ENCODE data around the gene GRIA2.

Gene GRIA2

DNA sequence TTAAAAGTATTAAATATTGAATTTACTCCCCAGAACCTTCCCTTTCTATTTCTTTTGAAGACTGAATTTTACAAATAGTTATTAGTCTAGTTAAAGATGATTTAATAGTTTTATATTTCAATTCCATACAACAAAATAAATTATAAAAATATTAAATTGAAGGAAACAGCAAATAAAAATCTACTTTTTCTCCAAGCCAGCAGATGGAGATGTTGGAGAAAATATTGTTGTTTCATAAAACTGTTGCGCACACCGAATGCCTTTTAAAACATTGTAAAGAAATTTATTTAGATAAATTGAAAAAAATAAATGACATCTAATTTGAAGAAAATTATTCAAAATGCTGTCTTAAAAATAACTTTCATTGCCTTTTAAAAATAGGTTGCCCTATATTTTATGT lies 5.5 kb downstream of the GRIA2 start:
- POLR2A ChIA-PET: no interaction called here
- TF ChIP-seq, protein P1, sequence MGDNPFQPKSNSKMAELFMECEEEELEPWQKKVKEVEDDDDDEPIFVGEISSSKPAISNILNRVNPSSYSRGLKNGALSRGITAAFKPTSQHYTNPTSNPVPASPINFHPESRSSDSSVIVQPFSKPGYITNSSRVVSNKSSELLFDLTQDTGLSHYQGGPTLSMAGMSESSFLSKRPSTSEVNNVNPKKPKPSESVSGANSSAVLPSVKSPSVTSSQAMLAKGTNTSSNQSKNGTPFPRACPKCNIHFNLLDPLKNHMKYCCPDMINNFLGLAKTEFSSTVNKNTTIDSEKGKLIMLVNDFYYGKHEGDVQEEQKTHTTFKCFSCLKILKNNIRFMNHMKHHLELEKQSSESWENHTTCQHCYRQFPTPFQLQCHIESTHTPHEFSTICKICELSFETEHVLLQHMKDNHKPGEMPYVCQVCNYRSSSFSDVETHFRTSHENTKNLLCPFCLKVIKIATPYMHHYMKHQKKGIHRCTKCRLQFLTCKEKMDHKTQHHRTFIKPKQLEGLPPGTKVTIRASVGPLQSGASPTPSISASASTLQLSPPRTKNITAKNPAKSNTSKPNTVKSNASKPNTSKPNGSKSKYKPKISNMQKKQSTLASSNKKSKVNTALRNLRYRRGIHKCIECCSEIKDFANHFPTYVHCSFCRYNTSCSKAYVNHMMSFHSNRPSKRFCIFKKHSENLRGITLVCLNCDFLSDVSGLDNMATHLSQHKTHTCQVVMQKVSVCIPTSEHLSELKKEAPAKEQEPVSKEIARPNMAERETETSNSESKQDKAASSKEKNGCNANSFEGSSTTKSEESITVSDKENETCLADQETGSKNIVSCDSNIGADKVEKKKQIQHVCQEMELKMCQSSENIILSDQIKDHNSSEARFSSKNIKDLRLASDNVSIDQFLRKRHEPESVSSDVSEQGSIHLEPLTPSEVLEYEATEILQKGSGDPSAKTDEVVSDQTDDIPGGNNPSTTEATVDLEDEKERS (tag by site-specific recombination; IDR thresholded peaks at IDR 0.05): no peak
- TF ChIP-seq ZNF791 (tag by site-specific recombination; IDR thresholded peaks at IDR 0.05) (no peak), ZNF335 (tag by site-specific recombination; conservative IDR thresholded peaks at IDR 0.05) (no peak), ZNF223 (tag by site-specific recombination; IDR thresholded peaks at IDR 0.05) (no peak), MEIS1 (CRISPR knock-in tag; IDR thresholded peaks at IDR 0.05; ENCODE audit: borderline replicate concordance) (no peak), ZSCAN23 (tag by site-specific recombination; IDR thresholded peaks at IDR 0.05) (no peak), HOXA7 (CRISPR knock-in tag; IDR thresholded peaks at IDR 0.05; ENCODE audit: borderline replicate concordance) (no peak), ZNF155 (tag by site-specific recombination; IDR thresholded peaks at IDR 0.05) (no peak)
- Histone ChIP-seq H3K9me3 (ENCODE audit: control insufficient read depth, insufficient read depth, low read depth, low read length) (no peaks in the 10 kb centered on the region), H3K36me3 (ENCODE audit: control insufficient read depth in 2 of 2, insufficient read depth in 1 of 2, low read length in 2 of 2) (no peaks in the 10 kb centered on the region), H3K4me1 (ENCODE audit: control insufficient read depth, insufficient read depth, low read length) (no peaks in the 10 kb centered on the region; the same call in 1 of the 2 replicates), H3K27ac (ENCODE audit: extremely low read depth, low read depth, low read length) (no peak overlapping the region), H3K4me3 (ENCODE audit: low read depth, low read length) (no peak overlapping the region)
- CTCF ChIA-PET: no interaction called here

DNA sequence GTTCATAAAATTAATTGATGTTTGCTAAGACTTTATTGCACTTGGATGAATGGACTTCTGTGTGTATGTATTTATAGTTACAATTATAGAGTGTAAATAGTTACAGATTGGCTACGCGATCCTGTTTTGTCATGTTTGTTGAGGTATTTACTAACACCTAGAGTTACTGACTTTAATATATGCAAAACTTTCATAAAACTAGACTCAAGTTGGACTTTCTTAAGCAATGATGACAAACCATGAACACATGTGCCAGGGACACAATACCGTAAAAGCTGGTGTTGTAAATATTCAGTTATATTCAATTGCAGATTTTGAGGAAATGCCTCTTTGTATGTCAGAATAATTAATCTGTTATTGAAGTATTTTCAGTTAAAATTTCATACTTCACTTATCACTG lies 6.1 kb downstream of the GRIA2 start:
- no peak for TF ChIP-seq ZNF514 (tag by site-specific recombination; IDR thresholded peaks at IDR 0.05)
- TF ChIP-seq KLF8 (tag by site-specific recombination; IDR thresholded peaks at IDR 0.05): no peak
- TF ChIP-seq ZNF521 (tag by site-specific recombination; IDR thresholded peaks at IDR 0.05): no peak
- no peak for TF ChIP-seq ZNF112 (tag by site-specific recombination; IDR thresholded peaks at IDR 0.05)
- no peak for TF ChIP-seq ZNF16 (tag by site-specific recombination; IDR thresholded peaks at IDR 0.05; ENCODE audit: low read depth)
- TF ChIP-seq, protein P2, sequence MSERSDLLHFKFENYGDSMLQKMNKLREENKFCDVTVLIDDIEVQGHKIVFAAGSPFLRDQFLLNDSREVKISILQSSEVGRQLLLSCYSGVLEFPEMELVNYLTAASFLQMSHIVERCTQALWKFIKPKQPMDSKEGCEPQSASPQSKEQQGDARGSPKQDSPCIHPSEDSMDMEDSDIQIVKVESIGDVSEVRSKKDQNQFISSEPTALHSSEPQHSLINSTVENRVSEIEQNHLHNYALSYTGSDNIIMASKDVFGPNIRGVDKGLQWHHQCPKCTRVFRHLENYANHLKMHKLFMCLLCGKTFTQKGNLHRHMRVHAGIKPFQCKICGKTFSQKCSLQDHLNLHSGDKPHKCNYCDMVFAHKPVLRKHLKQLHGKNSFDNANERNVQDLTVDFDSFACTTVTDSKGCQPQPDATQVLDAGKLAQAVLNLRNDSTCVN (tag by site-specific recombination; optimal IDR thresholded peaks at IDR 0.05): no peak
- TF ChIP-seq KLF1 (tag by site-specific recombination; IDR thresholded peaks at IDR 0.05): no peak
- TF ChIP-seq SP7 (tag by site-specific recombination; IDR thresholded peaks at IDR 0.05): no peak
- TF ChIP-seq KLF10 (tag by site-specific recombination; IDR thresholded peaks at IDR 0.05): no peak
- Histone ChIP-seq H3K36me3 (ENCODE audit: control insufficient read depth in 2 of 2, insufficient read depth in 1 of 2, low read length in 2 of 2) (no peaks in the 10 kb centered on the region), H3K9me3 (ENCODE audit: control insufficient read depth, insufficient read depth, low read depth, low read length) (no peaks in the 10 kb centered on the region), H3K27ac (ENCODE audit: extremely low read depth, low read depth, low read length) (no peak overlapping the region), H3K4me1 (ENCODE audit: control insufficient read depth, insufficient read depth, low read length) (no peaks in the 10 kb centered on the region; the same call in 1 of the 2 replicates), H3K4me3 (ENCODE audit: low read depth, low read length) (no peak overlapping the region)
- ChIA-PET CTCF (no interaction called here), POLR2A (no interaction called here)

DNA sequence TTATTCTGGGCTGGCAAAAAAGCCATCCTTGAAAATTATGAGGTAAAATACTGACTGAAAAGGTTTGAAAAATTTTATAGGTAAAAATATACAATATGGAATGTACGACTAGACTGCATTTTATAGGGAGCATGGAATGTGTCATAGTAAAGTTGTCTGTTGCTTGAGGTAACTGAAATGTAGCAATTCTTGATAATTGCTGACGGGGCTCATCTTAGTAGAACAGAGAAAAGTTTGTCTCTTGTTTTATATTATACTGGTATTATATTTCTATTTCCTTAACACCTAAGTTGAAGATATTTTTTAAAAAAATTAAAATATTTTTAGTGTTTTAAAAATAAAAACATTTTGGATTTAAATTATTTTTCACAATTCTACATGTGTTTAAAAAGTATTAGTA lies 11.0 kb downstream of the GRIA2 start:
- H3K36me3 ChIP-seq (ENCODE audit: control insufficient read depth in 2 of 2, insufficient read depth in 1 of 2, low read length in 2 of 2): no peaks in the 10 kb centered on the region
- no peak overlapping the region for H3K4me3 ChIP-seq (ENCODE audit: low read depth, low read length)
- H3K4me1 ChIP-seq (ENCODE audit: control insufficient read depth, insufficient read depth, low read length): no peaks in the 10 kb centered on the region
- TF ChIP-seq GLI4 (tag by site-specific recombination; IDR thresholded peaks at IDR 0.05): no peak
- CTCF ChIA-PET: no interaction called here
- H3K9me3 ChIP-seq (ENCODE audit: control insufficient read depth, insufficient read depth, low read depth, low read length): no peaks in the 10 kb centered on the region
- POLR2A ChIA-PET: no interaction called here
- H3K27ac ChIP-seq (ENCODE audit: extremely low read depth, low read depth, low read length): no peak overlapping the region

All from HEK293 (cell line).